SK-N-SH treated with all-trans-retinoic acid at 6 μM for 48 hours (cell line): ENCODE results near the gene MTF2.
A peak's percentile ranks its signal among the peaks of the same experiment; 100 is the strongest.

Experiments
- ATAC-seq: fragments of 200-7000 bp; cut with Tn5 transposase; 3 replicates; pipeline ENCODE4 v1.9.1; 2020; ENCODE audit warnings: mild to moderate bottlenecking, moderate library complexity
- ARNTL ChIP-seq: fragments of 450-650 bp; formaldehyde crosslinking; IDR thresholded peaks from 2 replicates; pipeline ENCODE4 v1.5.0; 2020; ENCODE audit warnings: low read depth, mild to moderate bottlenecking, moderate library complexity, borderline replicate concordance
- BACH2 ChIP-seq: fragments of 250-450 bp; sonication (Bioruptor Pico); IDR thresholded peaks from 2 replicates; pipeline ENCODE4 v1.9.0; 2021; ENCODE audit warnings: mild to moderate bottlenecking, borderline replicate concordance
- ESRRG ChIP-seq: fragments of 250-450 bp; sonication (Bioruptor Pico); IDR thresholded peaks from 2 replicates; pipeline ENCODE4 v1.6.1; 2021; ENCODE audit warnings: mild to moderate bottlenecking
- POU6F1 ChIP-seq: fragments of 250-450 bp; sonication (Bioruptor Pico); IDR thresholded peaks from 2 replicates; pipeline ENCODE4 v1.8.0; 2021; ENCODE audit warnings: low read depth, mild to moderate bottlenecking, moderate library complexity, borderline replicate concordance
- PPARA ChIP-seq: fragments of 250-450 bp; sonication (Bioruptor Pico); IDR thresholded peaks from 2 replicates; pipeline ENCODE4 v1.5.0; 2020; ENCODE audit warnings: mild to moderate bottlenecking, borderline replicate concordance
- RARB ChIP-seq: fragments of 250-450 bp; sonication (Bioruptor Pico); IDR thresholded peaks from 2 replicates; pipeline ENCODE4 v1.8.0; 2021; ENCODE audit warnings: mild to moderate bottlenecking, moderate library complexity
- SNAI2 ChIP-seq: fragments of 250-450 bp; sonication (Bioruptor Pico); IDR thresholded peaks from 2 replicates; pipeline ENCODE4 v1.5.0; 2020; ENCODE audit warnings: mild to moderate bottlenecking, moderate library complexity
- TCF4 ChIP-seq: fragments of 250-450 bp; sonication (Bioruptor Pico); IDR thresholded peaks from 2 replicates; pipeline ENCODE4 v1.8.0; 2021; ENCODE audit warnings: mild to moderate bottlenecking, moderate library complexity, borderline replicate concordance
- ZC3H10 ChIP-seq: fragments of 250-450 bp; sonication (Bioruptor Pico); IDR thresholded peaks from 2 replicates; pipeline ENCODE4 v1.5.1; 2021; ENCODE audit warnings: mild to moderate bottlenecking, moderate library complexity
- ZFP3 ChIP-seq: fragments of 250-450 bp; sonication (Bioruptor Pico); IDR thresholded peaks from 2 replicates; pipeline ENCODE4 v1.5.0; 2020; ENCODE audit warnings: mild to moderate bottlenecking, moderate library complexity
- ZNF8 ChIP-seq: fragments of 450-650 bp; formaldehyde crosslinking; IDR thresholded peaks from 2 replicates; pipeline ENCODE4 v1.5.0; 2020; ENCODE audit warnings: mild to moderate bottlenecking, moderate library complexity
- TF ChIP-seq, protein P1 (sequence below): fragments of 250-450 bp; sonication (Bioruptor Pico); IDR thresholded peaks from 2 replicates; pipeline ENCODE4 v1.5.1; 2021; ENCODE audit warnings: mild to moderate bottlenecking, moderate library complexity

Gene MTF2

DNA sequence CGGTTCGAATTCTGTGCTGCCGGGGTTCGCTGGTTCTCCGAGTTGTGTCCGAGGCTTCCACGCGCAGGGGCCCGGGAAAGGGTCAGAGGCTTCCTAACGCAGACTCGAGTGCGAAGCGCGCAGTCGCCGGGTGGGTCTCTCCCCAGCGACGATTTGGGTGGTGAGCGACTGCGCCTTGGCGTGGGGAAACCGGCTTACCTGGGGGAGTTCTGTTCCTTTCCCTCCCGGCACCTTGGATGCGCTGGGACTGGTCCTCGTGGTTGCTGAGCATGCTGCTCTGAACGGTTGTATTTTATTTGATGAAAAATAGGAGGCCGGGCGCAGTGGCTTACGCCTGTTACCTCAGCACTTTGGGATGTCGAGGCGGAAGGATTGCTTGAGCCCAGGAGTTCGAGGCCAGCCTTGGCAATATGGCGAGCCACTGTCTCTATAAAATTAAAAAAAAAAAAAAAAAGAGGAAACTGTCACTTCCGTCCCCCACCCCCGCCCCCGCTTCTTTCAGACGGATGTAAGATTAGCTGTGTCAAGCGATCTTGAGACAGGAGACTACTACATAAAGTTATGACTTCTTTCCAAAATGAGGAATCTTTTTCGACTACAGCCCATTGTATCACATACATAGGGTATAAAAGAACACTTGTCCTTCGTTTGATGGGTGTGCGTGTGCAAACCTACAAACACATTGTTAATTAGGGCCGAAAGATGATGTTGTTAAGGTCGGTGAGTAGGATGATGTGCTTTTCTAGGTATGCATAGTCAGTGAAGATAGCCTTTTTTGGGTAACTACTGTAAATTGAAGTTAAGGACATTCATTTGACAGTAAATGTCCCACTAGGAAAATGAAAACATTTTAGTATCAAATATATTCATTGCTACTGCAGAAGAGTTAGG, 101.9 kb downstream of the MTF2 start, which contains the start of gene CCDC18:
Gene CCDC18, plus strand, starts transcription at position 2 of the 891 bp plus-strand sequence. CDS start 2,638 bp downstream, outside the sequence.
- TF ChIP-seq, protein P1, sequence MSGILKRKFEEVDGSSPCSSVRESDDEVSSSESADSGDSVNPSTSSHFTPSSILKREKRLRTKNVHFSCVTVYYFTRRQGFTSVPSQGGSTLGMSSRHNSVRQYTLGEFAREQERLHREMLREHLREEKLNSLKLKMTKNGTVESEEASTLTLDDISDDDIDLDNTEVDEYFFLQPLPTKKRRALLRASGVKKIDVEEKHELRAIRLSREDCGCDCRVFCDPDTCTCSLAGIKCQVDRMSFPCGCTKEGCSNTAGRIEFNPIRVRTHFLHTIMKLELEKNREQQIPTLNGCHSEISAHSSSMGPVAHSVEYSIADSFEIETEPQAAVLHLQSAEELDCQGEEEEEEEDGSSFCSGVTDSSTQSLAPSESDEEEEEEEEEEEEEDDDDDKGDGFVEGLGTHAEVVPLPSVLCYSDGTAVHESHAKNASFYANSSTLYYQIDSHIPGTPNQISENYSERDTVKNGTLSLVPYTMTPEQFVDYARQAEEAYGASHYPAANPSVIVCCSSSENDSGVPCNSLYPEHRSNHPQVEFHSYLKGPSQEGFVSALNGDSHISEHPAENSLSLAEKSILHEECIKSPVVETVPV (CRISPR knock-in tag): no peak
- peak; percentile 44; the same call in 1 of the 2 replicates for TF ChIP-seq ZFP3 (CRISPR knock-in tag)
- peak; percentile 1 for ATAC-seq

- TF ChIP-seq PPARA: no peak
- no peak for TF ChIP-seq TCF4 (CRISPR knock-in tag)
- no peak for TF ChIP-seq ZFP3 (CRISPR knock-in tag)
- TF ChIP-seq POU6F1: no peak
- no peak for TF ChIP-seq ESRRG (CRISPR knock-in tag)
- no peak for TF ChIP-seq ZNF8
- no peak for TF ChIP-seq RARB (CRISPR knock-in tag)
- TF ChIP-seq ZC3H10 (CRISPR knock-in tag): no peak
- no peak for TF ChIP-seq BACH2 (CRISPR knock-in tag)
- no peak for TF ChIP-seq ARNTL (CRISPR knock-in tag)
- TF ChIP-seq SNAI2: no peak
- no peak for ATAC-seq
Measured at GRCh38 chr1:93186667-93187066, 107.6 kb downstream of the MTF2 start.
